ENCODE data around the gene AQP12B.
"Not testable (repeated sequence)": the region's sequence is repeated elsewhere in the genome, so short reads cannot be mapped to it uniquely, and the experiment has no call there.

GRCh38 chr2:240695593-240695992 lies 12.9 kb upstream of the AQP12B start:
- TF ChIP-seq SUZ12 (IDR thresholded peaks at IDR 0.05; ENCODE audit: low read length); CTCF (IDR thresholded peaks at IDR 0.05; ENCODE audit: control extremely low read depth in 1 of 3, insufficient read depth in 1 of 3, low read depth in 1 of 3, low read length in 3 of 3); MAFK (IDR thresholded peaks at IDR 0.05; ENCODE audit: low read depth, low read length); KDM1A (IDR thresholded peaks at IDR 0.05; ENCODE audit: borderline replicate concordance, low read length); RAD21 (IDR thresholded peaks at IDR 0.05 in 1 of 2, conservative IDR thresholded peaks at IDR 0.05 in 1 of 2; ENCODE audit: low read depth in 2 of 2, low read length in 2 of 2); JUN (IDR thresholded peaks at IDR 0.05; ENCODE audit: low read depth, low read length); POLR2A (IDR thresholded peaks at IDR 0.05; ENCODE audit: control extremely low read depth in 1 of 2, low read depth in 2 of 2, low read length in 2 of 2); EZH2 (IDR thresholded peaks at IDR 0.05; ENCODE audit: low read depth, low read length, severe bottlenecking): not testable (repeated sequence)
